GM18520 (cell line): ENCODE measurements around the gene MPDZ.

Source experiments
- ATAC-seq: cut with Tn5 transposase; IDR thresholded peaks from one replicate; pipeline ENCODE4 v1.9.1; 2021; ENCODE audit not compliant: unreplicated experiment

The MPDZ gene

GRCh38 chr9:13090628-13091027, 188.9 kb downstream of the MPDZ start:
- ATAC-seq, result no peak

- ATAC-seq, result no peak
Measured at GRCh38 chr9:13089666-13090065, 189.8 kb downstream of the MPDZ start.

- ATAC-seq, result no peak
Measured at GRCh38 chr9:13088720-13089427, 190.6 kb downstream of the MPDZ start.

- ATAC-seq, result no peak
Measured at GRCh38 chr9:13083963-13084528, 195.4 kb downstream of the MPDZ start.

- no peak for ATAC-seq
Measured at GRCh38 chr9:13083366-13083765, 196.1 kb downstream of the MPDZ start.

- no peak for ATAC-seq
Measured at GRCh38 chr9:13082796-13083195, 196.7 kb downstream of the MPDZ start.

- ATAC-seq, result no peak
Measured at GRCh38 chr9:13078164-13078563, 201.3 kb downstream of the MPDZ start.

- ATAC-seq, result no peak
Measured at GRCh38 chr9:13076616-13077015, 202.9 kb downstream of the MPDZ start.

- no peak for ATAC-seq
Measured at GRCh38 chr9:13071921-13072320, 207.6 kb downstream of the MPDZ start.

GRCh38 chr9:13070612-13071595, 208.6 kb downstream of the MPDZ start:
- no peak for ATAC-seq

GRCh38 chr9:13069498-13069897, 210.0 kb downstream of the MPDZ start:
- no peak for ATAC-seq

GRCh38 chr9:13064676-13065075, 214.8 kb downstream of the MPDZ start:
- ATAC-seq, result no peak

- ATAC-seq, result no peak
Measured at GRCh38 chr9:13063880-13064459, 215.5 kb downstream of the MPDZ start.

- no peak for ATAC-seq
Measured at GRCh38 chr9:13061390-13061789, 218.1 kb downstream of the MPDZ start.
